GM21390 (cell line): ENCODE measurements around the gene UNC13C.

Source experiments
- ATAC-seq: cut with Tn5 transposase; IDR thresholded peaks from one replicate; pipeline ENCODE4 v1.9.1; 2021; ENCODE audit not compliant: unreplicated experiment

UNC13C gene

DNA sequence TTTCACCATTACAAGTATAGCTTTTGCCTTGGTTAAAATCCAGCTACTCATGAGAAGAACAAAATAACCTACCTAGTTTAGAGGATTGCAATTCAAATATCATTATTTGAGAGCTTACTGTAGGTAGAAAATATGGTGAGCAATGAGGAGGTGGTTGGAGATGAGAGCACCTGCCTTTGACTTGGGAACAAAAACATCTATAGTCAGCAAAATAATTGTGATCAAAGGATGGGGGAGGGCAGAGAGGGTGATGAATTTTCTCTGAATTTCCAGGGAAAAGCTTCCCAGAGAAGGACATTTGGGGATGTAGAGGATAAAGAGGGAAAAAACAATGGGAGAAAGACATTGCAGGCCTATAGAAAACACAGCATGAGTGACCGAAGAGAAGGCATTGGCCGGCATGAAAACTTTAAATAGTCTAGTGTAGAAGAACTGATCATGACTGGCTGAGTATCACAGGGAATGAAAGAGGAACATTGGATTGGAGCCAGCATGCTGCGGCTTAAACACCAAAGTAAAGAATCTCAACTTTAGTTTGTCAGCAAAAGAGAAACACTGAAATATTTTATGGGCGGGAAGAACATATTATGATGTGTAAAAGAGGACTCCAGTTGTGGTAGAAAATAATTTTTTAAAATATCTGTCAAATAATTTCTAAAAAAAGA, 581.3 kb downstream of the UNC13C start:
- ATAC-seq: no peak

DNA sequence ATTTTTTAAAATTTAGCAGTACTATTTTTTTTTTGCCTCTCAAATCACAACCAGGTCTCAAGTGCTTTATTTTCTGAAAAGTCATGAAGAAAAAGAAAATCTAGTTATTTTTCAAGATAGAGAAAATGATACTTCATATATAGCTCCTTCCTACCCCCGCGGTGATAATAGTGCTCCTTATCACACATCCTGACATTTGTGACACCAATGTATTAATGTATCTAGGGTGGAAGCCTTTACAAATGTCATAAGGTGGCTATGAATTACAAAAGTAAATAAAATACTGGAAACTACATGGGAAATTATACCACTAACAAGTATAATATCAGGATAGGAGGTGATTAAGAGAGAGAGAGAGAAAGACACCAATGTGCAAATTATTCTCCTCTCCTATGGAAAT, 582.2 kb downstream of the UNC13C start:
- ATAC-seq: no peak

DNA sequence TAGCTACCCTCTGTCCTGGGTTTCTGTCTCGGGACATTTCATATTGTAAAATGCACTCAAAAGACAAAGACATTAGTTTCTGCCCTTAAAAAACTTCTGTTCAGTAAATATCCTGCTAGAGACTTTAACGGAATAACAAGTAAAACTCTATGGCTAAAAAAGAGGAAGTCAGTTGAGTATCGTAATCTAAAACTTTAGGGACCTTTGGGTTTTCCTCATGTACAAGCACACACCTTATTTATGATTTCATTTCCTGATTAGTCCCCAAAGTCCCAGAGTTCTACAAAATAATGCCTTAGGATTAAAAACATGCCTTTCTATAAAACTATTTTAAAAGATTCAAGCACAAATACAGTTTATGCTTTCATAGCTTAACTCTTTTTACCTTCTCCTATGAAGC, 585.9 kb downstream of the UNC13C start:
- ATAC-seq: no peak

DNA sequence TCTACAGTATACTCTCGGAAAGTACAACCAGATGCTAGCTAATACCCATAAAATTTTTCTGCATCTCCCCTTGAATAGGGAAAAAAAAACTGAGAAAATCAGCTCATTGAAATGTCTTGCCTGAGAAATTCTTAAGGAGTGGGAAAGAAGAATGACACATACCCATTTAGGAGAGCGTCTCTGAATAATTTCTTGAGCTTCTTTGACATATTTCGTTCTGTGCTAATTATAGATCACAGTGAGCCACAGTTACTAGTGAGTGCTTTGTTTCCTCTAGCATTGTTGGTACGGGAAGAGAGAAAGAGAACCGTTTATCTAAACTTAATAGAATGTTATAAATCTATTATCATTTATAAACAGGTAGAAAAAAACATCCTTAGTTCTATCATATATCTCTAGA, 588.4 kb downstream of the UNC13C start:
- ATAC-seq: no peak

DNA sequence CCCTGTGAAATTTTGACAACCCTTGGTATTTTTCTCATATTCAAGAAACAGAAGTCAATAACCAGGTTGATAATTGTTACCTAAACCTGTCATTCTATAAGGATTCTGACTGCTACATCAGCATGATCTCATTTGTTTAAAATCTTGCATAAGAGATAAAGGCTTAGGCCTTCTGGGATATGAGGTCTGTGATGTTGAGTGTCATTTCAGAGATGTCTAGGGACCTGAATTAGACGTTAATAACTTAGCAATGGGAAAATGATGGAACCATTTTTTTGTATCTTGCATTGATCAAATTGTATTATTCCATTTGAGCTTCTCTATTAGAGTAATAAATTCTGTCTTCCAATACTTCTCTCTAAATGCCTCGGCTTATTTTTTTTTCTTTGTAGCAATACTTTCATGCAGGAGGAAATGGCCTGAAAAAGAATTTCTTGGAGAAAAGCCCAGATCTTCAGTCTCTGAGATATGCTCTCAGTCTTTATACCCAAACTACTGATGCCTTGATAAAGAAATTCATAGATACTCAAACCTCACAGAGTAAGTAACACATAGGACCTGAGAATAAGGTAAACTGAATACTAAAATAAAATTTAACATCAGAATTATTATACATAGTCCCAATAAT, 589.3 kb downstream of the UNC13C start:
- no peak for ATAC-seq

DNA sequence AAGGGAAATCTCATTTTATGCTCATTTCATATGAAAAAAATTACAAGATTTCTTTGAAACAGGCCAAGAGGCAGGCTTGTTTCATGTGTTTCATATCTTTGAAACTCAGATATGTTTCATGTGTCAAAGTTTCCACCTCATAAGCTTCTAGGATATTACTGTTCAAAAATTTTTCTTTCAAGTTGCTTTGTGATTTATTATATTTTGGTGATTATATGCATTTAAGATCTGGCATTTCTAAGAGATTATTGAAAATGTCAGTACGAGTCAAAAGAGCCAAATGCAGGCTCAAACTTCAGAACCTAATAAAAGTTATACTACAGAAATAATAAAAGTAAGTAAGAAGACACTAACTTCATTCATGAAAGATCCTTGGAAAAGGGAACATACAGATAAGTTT, 590.1 kb downstream of the UNC13C start:
- ATAC-seq: no peak

DNA sequence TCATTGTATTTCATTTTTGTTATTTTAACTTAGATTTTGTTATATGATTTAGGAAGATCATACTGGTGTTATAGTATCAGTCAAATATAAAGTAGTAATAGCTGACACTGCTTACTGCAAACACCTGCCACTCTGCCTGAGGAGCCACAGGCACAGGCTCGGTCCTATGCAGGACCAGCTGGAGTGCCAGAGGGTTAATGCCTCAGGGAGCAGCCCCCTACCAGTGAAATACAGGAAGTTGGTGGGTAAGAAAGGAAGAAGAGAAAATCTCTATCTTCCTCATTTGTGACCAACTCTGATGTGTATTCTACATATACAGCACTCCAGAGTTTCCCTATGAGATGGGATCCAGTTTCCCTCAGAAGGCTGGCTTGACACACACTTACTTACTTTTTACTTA, 593.3 kb downstream of the UNC13C start:
- ATAC-seq: no peak

DNA sequence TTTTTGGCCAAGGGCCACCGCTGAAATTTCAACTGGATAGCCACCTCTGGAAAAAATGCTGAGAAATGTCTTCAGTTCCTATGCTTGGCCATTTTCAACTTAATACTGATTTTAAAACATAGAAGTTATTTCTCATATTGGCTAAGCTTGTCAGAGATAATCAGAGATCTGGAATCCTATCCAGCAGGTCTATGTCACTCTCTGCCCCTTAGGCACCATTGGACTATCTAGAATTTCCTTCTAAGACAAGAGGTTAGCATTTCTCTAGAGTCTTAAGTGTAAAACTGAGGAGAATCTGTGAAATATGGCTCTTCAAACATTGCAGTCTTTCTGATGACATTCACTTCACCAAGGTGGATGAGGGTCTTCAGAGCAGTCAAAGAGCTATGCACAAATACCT, 597.3 kb downstream of the UNC13C start:
- no peak for ATAC-seq

DNA sequence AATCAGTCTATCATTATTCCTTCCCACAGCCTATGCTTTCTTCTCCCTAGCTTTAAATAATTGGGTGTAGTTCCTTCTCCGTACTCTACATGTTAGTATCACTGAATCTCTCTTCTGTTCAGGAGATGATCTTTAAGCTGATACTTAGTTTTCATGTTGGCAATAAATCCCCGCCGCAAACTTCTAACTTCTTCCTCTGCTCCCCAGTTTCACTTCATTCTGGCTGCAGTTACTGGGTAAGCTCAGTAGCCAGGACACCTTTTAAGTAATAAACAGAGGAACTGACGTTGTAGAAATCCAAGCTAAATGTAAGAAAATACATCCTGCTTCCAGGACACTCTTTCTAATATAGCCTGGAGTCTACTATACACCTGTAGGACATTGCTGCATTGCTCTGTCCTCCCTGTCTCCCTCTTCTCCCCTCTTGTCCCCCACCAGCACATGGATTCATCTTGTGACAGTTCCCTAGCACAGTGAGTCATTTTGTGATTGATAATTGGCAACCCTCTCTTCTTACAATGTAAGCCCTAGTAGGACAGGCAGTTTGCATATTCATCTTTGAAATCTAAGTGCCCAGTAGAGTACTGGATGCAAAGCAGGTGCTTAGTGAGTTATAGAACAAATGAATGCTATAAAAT, 598.2 kb downstream of the UNC13C start:
- no peak for ATAC-seq

DNA sequence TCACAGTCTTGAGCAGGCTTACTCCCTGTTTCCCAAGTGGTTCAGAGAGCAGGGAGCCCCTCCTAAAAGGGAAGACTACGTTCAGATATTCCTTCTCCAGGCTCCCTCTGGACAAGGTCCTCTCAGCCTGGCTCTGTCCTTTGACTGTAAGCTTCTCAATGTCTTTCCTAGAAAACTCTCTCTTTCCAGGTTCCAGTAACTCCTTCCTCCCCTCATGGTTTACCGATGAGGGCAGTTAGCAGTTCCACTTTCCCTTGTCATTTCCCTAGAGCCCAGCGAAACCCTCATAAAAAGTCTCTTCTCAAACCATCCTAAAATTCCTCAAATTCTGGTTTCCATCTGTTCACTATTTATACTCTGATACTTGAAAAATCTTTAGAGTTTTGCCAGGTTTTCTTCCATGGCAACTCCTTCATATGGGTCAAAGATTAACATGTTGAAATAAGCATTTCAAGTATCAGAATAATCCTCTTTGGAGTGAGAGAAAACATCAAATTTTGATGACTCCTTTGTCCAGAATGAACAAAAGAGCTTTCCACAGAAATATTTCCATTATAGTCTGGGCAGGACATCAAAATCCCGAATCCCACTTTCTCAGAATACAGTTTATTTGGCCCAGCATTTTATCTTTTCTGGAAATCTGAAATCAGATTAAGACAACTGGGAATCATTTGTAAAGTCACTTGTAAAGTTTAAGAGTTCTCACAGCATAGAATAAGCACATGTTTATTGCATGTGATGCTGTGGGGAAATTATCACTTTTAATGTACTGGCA, 599.4 kb downstream of the UNC13C start:
- ATAC-seq: no peak

DNA sequence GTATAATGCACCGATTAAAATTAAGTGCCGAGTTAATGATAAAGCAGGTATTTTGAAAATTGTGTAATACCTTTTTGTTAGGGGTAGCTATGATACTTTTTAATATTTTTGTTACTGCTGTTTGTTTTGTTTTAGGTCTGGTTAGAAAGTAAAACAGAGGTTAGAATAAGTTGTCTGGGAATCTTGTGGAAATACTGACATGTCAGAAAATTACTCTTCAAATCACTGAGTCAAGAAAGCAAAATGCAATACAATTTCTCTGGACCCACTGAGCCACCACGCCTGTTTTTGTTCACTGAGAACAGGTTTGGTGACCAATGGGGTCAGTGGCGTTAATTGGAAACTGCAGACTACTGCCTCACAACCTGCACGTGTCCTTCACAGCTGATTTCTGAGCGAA, 601.6 kb downstream of the UNC13C start:
- no peak for ATAC-seq

DNA sequence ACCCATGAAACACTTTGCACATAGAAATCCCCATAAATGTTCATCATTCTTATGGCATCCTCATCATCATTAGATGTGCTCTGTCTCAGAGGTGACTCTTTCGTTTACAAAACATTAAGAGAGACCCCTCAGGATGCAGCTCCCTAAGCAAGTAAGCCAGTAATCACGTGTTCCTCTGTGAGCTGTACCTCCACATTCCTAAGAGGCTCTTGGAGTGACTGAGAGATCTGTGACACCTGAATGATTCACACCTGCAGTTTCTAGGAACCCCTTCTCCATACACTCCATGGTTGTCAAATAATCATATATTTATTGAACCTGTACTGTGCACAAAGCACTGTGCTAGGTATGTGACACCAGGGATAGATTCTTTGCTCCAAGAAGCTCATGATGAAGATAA, 602.4 kb downstream of the UNC13C start:
- no peak for ATAC-seq

DNA sequence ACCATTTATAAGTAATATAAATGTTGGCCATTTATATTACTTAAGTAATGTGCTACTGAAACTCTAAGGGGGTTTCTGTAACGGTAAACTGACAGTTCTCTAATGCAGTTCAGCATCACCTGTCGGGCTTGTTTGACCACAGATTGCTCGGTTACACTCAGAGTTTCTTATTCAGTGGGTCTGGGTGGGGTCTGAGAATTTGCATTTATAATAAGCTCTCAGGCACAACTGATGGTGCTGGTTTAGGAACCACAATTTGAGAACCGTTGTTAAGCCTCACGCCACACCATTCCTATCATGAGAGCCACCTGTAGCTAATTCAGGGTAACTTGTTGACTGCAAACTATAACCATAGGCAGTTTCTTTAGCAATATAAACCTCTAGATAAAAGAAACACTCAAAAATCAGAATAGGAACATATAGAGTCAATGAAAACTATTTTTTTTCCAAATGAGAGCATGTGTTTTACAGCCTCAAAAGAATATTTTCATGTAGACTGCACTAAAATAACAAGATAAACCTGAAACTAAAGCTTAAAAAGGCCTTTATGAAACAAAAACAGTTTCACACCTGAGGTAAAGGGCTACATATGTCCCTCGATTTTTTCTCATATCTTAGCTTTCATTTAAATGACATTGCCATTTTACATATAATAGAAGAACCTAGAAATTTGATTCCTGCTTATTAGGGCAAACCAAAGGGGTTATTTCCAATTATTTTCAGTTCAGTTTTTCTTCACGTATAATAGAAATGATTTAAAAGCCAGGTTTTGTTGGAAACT, 604.8 kb downstream of the UNC13C start:
- peak; percentile 87 for ATAC-seq

DNA sequence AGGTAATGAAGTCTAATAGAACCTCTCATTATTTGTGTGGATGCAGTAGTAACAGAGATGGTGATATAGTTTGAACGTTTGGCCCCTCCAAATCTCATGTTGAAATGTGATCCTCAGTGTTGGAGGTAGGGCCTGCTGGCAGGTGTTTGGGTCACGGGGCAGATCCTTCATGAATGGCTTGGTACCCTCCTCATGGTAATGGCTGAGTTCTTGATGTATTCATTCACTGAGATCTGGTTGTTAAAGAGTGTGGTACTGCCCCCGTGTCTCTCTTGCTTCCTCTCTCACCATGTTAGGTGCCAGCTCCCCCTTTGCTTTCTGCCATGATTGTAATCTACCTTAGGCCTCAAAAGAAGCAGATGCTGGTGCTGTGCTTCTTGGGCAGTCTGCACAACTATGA, 606.8 kb downstream of the UNC13C start:
- ATAC-seq: no peak

DNA sequence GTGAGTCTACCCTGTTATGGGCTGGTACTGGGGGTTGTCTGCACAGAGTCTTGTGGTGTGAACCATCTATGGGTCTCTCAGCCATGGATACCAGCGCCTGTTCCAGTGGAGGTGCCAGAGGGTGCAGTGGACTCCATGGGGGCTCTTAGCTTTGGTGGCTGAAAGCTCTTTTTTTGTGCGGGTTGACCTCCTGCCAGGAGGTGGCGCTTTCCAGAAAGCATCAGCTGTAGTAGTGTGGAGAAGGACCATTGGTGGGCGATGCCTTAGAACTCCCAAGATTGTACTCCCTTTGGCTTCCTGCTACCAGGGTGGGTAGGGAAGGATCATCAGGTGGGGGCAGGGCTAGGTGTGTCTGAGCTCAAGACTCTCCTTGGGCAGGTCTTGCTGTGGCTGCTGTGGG, 615.9 kb downstream of the UNC13C start:
- no peak for ATAC-seq

DNA sequence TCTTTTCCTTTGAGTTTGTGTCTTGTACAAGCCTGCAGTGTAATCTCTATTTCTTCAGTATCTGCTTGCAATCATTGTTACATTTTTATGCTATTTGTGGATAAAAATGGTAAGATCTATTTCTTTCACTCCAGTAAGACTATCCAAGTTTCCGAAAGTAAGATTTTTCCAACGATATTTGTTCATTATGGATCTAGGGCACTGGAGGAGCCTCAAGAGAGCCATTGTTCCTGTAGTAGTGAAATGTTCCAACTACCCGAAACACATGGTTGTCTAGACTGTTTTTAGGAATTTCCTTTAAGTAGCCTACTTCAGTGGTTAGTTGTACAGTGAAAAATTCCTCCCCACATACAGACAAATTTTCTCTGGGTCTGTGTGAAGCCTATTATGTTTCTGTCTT, 621.1 kb downstream of the UNC13C start:
- ATAC-seq: no peak

DNA sequence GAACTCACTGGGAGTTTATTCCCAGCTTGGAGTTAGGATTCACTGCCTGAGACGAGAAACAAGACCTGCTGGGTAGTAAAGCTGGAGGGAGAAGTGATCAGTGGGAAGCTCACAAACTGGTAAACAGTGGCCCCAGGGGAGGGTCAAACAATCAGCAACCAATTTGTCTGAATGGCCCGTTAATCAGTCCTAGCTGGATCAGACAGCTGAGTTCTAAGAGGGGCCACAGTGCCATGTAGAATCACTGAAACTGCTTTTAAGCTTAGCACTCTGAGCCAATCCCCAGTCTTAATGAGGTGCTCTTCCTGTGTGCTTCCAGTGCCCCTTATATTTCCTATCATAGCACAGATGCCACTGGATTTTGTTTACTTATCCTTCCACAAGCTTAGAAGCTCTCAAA, 626.8 kb downstream of the UNC13C start:
- no peak for ATAC-seq

DNA sequence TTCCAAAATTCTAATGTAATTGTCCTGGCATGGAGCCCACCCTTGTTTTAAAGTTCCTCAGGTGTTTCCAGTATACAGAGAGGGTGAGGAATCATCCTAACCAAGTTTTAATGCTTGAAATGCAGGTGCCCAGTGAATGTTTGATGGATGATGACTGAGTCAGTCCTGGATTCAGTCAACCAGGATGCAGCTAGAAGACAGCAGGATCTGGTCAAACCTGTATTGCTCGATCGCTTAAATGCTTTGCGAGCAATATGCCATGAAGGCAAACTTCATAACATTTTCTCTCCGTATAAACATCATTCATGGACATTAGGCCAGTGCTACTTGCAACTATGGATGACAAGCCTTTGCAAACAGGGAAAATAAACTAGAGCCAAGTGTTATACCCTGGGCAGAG, 627.3 kb downstream of the UNC13C start:
- no peak for ATAC-seq

DNA sequence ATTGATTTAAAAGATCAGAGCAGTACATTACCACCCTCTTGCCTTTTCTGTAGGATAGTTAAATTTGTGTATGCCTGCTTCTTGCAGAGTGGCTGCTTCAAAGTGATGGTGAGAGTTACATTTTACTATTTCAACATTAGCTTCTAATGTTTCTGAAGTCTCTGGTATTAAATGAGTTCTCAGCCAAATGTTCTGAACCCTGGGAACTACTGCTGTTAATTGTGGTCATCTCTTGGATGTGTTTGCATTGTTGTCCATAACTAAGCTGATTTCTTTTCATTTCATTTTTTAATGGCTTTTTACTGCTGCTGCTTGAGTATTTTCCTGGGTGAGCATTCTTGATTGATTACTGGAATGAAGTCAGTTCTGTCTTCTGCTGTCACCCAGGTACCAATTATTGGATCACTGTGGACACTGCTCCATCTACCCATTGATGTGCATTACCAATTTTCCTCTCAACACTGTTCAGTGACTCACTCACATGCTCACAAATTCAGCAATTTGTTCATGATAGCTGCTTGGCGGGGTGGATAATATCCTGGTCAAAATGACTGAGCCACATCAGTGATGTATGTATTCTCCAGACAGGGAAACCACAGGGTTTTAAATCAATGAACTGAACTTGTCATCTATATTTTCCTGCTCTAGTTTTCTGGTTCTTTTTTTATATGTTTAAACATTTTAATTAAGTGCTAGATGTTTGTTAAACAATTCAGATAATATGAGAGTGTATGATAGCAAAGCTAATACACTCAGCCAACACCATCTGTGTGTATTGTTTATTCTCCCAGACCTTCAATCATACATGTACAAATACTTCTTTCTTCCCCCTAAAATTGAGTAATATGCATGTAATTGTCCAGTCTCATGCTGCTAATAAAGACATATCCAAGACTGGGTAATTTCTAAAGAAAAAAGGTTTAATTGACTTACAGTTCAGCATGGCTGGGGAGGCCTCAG, 630.9 kb downstream of the UNC13C start:
- no peak for ATAC-seq

DNA sequence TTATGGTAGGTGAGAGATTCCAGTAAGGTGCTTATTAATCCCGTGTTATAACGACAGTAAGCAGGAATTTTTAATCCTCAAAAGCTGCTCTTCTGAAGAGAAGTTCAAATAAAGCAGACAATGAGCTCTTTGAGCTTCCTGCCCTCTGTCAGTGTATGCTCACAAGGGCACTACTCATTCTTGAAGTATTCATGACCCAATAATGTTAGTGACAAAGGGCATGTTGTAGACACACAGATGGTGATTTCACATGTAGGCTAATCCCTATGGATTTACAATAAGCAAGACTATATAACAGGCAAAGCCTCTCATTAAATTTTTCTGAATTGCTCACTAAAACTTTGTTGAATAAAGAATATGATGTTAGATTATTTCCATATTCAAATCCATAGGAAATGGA, 639.9 kb downstream of the UNC13C start:
- ATAC-seq: no peak
